GM19351 (cell line): ENCODE results near the gene AAMP.
"Not testable (repeated sequence)": the region's sequence is repeated elsewhere in the genome, so short reads cannot be mapped to it uniquely, and the experiment has no call there.

Experiments used
- ATAC-seq: cut with Tn5 transposase; IDR thresholded peaks from one replicate; pipeline ENCODE4 v1.9.1; 2021; ENCODE audit warnings: mild to moderate bottlenecking, moderate library complexity; ENCODE audit not compliant: unreplicated experiment

The AAMP gene, protein sequence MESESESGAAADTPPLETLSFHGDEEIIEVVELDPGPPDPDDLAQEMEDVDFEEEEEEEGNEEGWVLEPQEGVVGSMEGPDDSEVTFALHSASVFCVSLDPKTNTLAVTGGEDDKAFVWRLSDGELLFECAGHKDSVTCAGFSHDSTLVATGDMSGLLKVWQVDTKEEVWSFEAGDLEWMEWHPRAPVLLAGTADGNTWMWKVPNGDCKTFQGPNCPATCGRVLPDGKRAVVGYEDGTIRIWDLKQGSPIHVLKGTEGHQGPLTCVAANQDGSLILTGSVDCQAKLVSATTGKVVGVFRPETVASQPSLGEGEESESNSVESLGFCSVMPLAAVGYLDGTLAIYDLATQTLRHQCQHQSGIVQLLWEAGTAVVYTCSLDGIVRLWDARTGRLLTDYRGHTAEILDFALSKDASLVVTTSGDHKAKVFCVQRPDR

DNA sequence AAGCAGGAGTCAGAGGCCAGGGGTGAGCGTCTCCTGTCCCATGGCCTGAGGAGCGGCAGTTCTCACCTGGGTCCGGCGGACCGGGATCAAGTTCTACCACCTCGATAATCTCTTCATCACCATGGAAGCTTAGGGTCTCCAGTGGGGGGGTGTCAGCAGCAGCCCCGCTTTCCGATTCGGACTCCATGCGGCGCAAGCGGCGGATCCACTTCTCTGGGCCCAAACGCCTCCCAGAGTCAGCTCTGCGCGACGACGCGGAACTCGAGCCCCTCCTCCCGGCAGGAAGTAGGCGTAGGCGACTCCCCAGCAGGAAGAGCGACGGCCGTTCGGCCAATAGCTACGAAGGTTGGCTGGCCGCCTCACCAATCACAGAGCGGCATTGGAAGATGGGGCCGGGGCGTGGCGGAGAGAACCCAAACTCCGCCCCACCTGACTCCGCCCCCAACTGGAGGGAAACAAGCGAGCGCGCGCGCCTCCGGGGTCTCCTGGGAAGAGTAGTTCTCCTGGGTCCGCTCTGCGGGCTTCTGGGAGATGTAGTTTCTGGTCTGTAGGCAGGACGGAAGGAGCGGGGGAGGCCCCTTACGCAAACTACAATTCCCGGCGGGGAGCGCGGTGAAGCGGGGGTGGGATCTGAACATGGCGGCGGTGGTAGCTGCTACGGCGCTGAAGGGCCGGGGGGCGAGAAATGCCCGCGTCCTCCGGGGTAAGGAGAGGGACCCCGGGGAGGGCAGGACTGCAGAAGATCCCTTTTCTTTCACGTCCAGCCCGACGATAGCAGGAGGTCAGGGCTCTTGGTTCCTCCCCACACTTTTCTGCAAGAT lies at the start of gene AAMP, which contains the start of gene PNKD:
Gene AAMP, minus strand, starts transcription at position 238 of the 821 bp plus-strand sequence. Its CDS starts 51 bp downstream, at position 187.
Gene PNKD, plus strand, starts transcription at position 620 of the 821 bp plus-strand sequence. Its CDS starts 17 bp downstream, at position 637.
- ATAC-seq: peak; percentile 89

- no peak for ATAC-seq
Measured at GRCh38 chr2:218318241-218318640, 48.3 kb upstream of the AAMP start.

DNA sequence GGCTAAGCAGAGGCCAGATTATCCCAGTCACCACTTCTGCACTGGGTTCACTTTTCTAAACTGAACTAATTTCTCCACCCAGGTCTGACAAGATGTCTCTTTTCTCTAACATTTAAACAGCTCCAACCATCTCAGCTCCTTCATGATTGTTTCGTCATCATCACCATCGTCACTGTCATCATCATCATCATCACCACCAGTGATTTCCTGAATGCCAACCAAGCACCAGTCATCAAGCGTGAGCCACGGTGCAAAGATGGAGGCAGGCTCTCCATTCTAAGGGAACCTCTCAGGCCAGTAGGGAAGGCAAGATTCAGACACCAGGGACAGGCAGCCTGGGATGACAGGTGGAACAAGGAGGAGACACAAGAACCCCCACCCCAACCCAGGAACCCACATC lies 47.9 kb upstream of the AAMP start:
- no peak for ATAC-seq

- no peak for ATAC-seq
Measured at GRCh38 chr2:218317303-218317630, 47.3 kb upstream of the AAMP start.

- ATAC-seq: no peak
Measured at GRCh38 chr2:218315397-218315796, 45.5 kb upstream of the AAMP start.

DNA sequence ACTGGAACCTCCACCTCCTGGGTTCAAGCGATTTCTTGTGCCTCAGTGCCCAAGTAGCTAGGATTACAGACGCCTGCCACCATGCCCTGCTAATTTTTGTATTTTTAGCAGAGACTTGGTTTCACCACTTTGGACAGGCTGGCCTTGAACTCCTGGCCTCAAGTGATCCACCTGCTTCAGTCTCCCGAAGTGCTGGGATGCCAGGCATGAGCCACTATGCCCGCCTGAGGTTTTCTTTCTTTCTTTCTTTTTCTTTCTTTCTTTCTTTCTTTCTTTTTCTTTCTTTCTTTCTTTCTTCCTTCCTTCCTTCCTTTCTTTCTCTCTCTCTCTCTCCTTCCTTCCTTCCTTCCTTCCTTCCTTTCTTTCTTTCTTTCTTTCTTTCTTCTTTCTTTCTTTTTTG lies 44.8 kb upstream of the AAMP start:
- not testable (repeated sequence) for ATAC-seq

- ATAC-seq: no peak
Measured at GRCh38 chr2:218313356-218313755, 43.4 kb upstream of the AAMP start.

- no peak for ATAC-seq
Measured at GRCh38 chr2:218312267-218312756, 42.4 kb upstream of the AAMP start.

GRCh38 chr2:218311541-218312266 lies 41.8 kb upstream of the AAMP start:
- not testable (repeated sequence) for ATAC-seq

DNA sequence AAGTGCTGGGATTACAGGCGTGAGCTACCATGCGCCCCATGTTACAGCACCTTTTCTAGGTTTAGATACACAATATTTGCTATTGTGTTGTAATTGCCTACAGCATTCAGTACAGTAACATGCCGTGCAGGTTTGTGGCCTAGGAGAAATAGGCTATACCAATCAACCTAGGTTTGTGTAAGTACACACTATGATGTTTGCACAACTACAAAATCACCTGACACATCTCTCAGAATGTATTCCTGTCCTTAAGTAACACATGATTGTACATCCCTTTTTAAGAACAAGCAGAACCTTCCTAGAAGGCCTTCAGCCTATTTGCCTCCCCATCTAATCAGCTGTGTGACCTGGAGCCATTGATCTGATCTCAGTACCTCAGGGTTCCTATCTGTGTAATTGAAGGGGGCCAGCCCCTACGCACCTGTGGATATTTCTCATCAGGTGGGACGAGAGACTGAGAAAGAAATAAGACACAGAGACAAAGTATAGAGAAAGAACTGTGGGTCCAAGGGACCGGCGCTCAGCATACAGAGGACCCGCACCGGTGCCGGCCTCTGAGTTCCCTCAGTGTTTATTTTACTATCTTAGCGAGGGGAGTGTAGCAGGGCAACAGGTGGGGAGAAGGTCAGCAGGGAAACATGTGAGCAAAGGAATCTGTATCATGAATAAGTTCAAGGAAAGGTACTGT lies 41.1 kb upstream of the AAMP start:
- no peak for ATAC-seq

DNA sequence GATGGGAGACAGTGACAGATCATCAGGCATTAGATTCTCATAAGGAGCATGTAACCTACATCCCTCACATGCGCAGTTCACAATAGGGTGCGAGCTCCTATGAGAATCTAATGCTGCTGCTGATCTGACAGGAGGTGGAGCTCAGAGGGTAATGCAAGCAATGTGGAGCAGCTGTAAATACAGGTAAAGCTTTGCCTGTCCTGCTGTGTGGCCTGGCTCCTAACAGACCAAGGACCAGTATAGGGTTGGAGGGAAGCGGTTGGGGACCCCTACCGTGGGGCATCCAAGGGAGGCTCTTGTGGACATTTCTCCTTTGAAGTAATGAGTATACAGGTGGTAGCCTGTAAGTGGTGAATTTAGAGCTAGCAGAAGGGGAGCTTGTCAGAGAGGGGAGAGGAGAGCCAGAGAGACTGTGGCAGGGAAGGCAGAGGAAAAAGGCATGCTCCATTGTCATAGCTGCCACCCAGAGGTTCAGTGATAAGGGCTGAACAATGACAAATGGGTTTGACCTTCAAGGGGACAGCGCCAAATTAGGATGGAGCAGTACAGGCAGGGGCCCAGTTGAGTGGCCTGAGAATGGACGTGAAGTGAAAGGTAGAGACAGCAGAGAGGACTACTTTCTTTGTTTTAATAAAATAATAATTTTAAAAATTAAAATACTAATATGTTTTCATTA lies 37.6 kb upstream of the AAMP start:
- ATAC-seq: no peak

- no peak for ATAC-seq
Measured at GRCh38 chr2:218306184-218306920, 36.4 kb upstream of the AAMP start.

- no peak for ATAC-seq
Measured at GRCh38 chr2:218305383-218305782, 35.4 kb upstream of the AAMP start.

DNA sequence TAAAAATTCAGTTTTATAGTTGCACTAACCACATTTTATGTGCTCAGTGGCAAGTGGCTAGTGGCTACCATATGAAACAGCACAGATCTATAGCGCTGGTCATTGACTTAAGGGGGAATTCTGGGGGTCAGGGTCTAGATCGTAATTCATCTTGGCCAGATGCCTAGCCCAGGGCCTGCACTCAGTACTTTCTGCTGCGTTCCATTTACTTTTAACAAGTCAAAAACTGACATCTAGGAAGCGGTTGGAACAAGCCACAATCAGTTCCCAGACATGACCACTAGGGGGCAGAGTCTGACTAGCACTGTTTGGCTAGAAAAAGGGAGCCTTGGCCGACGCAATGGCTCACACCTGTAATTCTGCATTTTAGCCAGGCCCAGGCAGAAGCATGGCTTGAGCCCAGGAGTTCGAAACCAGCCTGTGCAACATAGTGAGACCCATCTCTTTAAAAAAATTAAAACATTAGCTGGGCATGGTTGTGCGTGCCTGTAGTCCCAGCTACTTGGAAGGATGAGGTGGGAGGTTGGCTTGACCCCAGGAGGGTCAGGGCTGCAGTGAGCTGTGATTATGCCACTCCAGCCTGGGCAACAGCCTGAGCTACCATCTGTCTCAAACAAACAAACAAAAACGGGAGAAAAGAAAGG lies 31.4 kb upstream of the AAMP start:
- peak; percentile 65 for ATAC-seq

DNA sequence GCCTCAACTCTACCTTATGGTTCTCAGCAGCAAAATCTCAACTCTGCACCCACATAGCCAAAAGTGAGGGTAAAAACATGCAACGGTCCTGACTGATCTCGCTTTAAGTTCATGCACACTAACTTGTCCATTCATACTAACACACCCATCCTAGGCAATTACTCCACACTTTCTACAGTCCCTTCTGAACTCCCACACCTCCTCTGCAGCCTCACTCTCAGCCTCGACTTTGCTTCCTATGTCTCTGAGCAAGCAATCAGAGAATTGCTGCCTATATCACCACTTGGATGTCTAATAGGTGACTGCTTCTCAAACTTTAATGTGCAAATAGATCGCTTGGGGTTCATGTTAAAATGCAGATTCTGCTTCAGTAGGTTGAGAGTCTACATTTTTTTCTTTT lies 30.2 kb upstream of the AAMP start:
- no peak for ATAC-seq

- ATAC-seq: no peak
Measured at GRCh38 chr2:218298314-218298875, 28.5 kb upstream of the AAMP start.

DNA sequence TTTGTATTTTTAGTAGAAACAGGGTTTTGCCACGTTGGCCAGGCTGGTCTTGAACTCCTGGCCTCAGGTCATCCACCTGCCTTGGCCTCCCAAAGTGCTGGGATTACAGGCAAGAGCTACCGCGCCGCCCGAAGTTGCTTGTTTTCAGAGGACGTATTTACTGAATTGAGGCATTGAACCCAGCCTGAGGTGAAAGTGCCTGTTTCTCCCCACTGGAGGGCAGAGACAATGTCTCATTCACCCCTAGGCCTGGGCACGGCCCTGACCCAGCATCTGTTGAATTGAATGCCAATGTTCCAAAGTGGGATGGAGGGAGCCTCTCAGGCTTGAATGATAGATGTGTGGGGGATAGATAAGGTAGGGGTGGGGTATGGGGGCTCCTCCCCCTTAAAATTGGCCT lies 26.9 kb upstream of the AAMP start:
- ATAC-seq: no peak

- no peak for ATAC-seq
Measured at GRCh38 chr2:218296200-218296599, 26.3 kb upstream of the AAMP start.
